GM18507 (cell line): ENCODE data around the gene PTCD1.
"Not testable (repeated sequence)": the region's sequence is repeated elsewhere in the genome, so short reads cannot be mapped to it uniquely, and the experiment has no call there.

Experiments
- DNase-seq: peaks from one replicate; pipeline ENCODE4 v3.0.0; 2011; ENCODE audit warnings: low read depth; ENCODE audit not compliant: insufficient read length; ENCODE audit errors: extremely low spot score
- FAIRE-seq: peaks from 2 replicates; lab custom pipeline; 2011; peaks lifted over from hg19 to GRCh38; lab: Jason Lieb, UNC

PTCD1 gene

GRCh38 chr7:99415513-99416127 is 23.0 kb downstream of the PTCD1 start:
- not testable (repeated sequence) for FAIRE-seq, DNase-seq

GRCh38 chr7:99410635-99411034 is 28.0 kb downstream of the PTCD1 start:
- no peak for DNase-seq
- FAIRE-seq = no peak

- DNase-seq (no peak), FAIRE-seq (no peak)
Observed at GRCh38 chr7:99409806-99410205, 28.8 kb downstream of the PTCD1 start.

GRCh38 chr7:99409192-99409572 is 29.4 kb downstream of the PTCD1 start:
- FAIRE-seq (no peak), DNase-seq (no peak)

GRCh38 chr7:99408379-99409191 is 30.0 kb downstream of the PTCD1 start, which contains the start of the genes BUD31 and PDAP1:
Gene BUD31 (plus strand): TSS chr7:99408969. CDS start chr7:99411093, 2,124 bp downstream.
Gene PDAP1 (minus strand): TSS chr7:99408597. CDS start chr7:99408548, 49 bp downstream.
- DNase-seq (peak; percentile 91), FAIRE-seq (peak; percentile 96)

- FAIRE-seq (no peak), DNase-seq (no peak)
Observed at GRCh38 chr7:99407872-99408378, 30.7 kb downstream of the PTCD1 start.

- no peak for FAIRE-seq
- no peak for DNase-seq
Observed at GRCh38 chr7:99406557-99406956, 32.0 kb downstream of the PTCD1 start.

GRCh38 chr7:99404977-99405320 is 33.6 kb downstream of the PTCD1 start:
- FAIRE-seq (no peak), DNase-seq (no peak)

GRCh38 chr7:99404235-99404976 is 34.2 kb downstream of the PTCD1 start:
- DNase-seq (no peak), FAIRE-seq (no peak)

GRCh38 chr7:99403764-99404163 is 34.8 kb downstream of the PTCD1 start:
- no peak for FAIRE-seq
- no peak for DNase-seq

- FAIRE-seq = no peak
- DNase-seq = no peak
Observed at GRCh38 chr7:99402854-99403253, 35.7 kb downstream of the PTCD1 start.

- no peak for DNase-seq
Observed at GRCh38 chr7:99399597-99399996, 39.0 kb downstream of the PTCD1 start.

GRCh38 chr7:99398891-99399445 is 39.6 kb downstream of the PTCD1 start:
- FAIRE-seq = no peak
- no peak for DNase-seq

More at GRCh38 chr7:99399597-99399996, 39.0 kb downstream of the PTCD1 start:
- FAIRE-seq = no peak

- no peak for FAIRE-seq
- DNase-seq = no peak
Observed at GRCh38 chr7:99397297-99397983, 41.2 kb downstream of the PTCD1 start.

- FAIRE-seq (no peak), DNase-seq (no peak)
Observed at GRCh38 chr7:99396418-99397296, 41.9 kb downstream of the PTCD1 start.

GRCh38 chr7:99395616-99396327 is 42.8 kb downstream of the PTCD1 start:
- no peak for DNase-seq
- peak; percentile 38 for FAIRE-seq

- FAIRE-seq = no peak
- no peak for DNase-seq
Observed at GRCh38 chr7:99394188-99394502, 44.5 kb downstream of the PTCD1 start.
